GM12865 (cell line): Measurements from ENCODE around the gene MANSC4.

ENCODE experiments used
- DNase-seq: peaks from one replicate; pipeline ENCODE4 v3.0.0; 2010; ENCODE audit warnings: low read depth
- H3K4me3 ChIP-seq: 2 replicates; pipeline ENCODE4 v1.5.1; 2011; ENCODE audit warnings: mild to moderate bottlenecking, low read depth, low read length, control low read depth
- CTCF ChIP-seq: IDR thresholded peaks from 2 replicates; pipeline ENCODE4 v1.5.1; 2011; ENCODE audit warnings: low read length, control low read depth, low read depth, inconsistent platforms; ENCODE audit not compliant: insufficient read depth; ENCODE audit errors: missing control alignments

MANSC4 gene

GRCh38 chr12:27812502-27812901 lies 32.5 kb upstream of the MANSC4 start:
- no peak for TF ChIP-seq CTCF
- H3K4me3 ChIP-seq = no peak overlapping the region
- no peak for DNase-seq

GRCh38 chr12:27810756-27811155 lies 30.7 kb upstream of the MANSC4 start:
- H3K4me3 ChIP-seq = no peak overlapping the region
- DNase-seq = no peak
- no peak for TF ChIP-seq CTCF

GRCh38 chr12:27808841-27809240 lies 28.8 kb upstream of the MANSC4 start:
- no peak for TF ChIP-seq CTCF
- no peak for DNase-seq
- no peak overlapping the region for H3K4me3 ChIP-seq

GRCh38 chr12:27807063-27807703 lies 27.1 kb upstream of the MANSC4 start:
- no peak for DNase-seq
- no peak overlapping the region for H3K4me3 ChIP-seq
- TF ChIP-seq CTCF = no peak

- H3K4me3 ChIP-seq = no peak overlapping the region
- no peak for DNase-seq
- TF ChIP-seq CTCF = no peak
Observed at GRCh38 chr12:27806259-27806658, 26.2 kb upstream of the MANSC4 start.

GRCh38 chr12:27805238-27805637 lies 25.2 kb upstream of the MANSC4 start:
- H3K4me3 ChIP-seq = no peak overlapping the region
- no peak for DNase-seq
- TF ChIP-seq CTCF = no peak

GRCh38 chr12:27802936-27803335 lies 22.9 kb upstream of the MANSC4 start:
- no peak for TF ChIP-seq CTCF
- no peak for DNase-seq

More at GRCh38 chr12:27802936-27803335, 22.9 kb upstream of the MANSC4 start:
- no peak overlapping the region for H3K4me3 ChIP-seq
